HG02840 (cell line): ENCODE results near the gene MYL6.
A peak's percentile ranks its signal among the peaks of the same experiment; 100 is the strongest.

ENCODE experiments used
- ATAC-seq: cut with Tn5 transposase; IDR thresholded peaks from one replicate; pipeline ENCODE4 v1.9.1; 2021; ENCODE audit warnings: mild to moderate bottlenecking, moderate library complexity, moderate number of reproducible peaks; ENCODE audit not compliant: unreplicated experiment, low FRiP score

MYL6 gene

GRCh38 chr12:56129206-56129941 is 28.8 kb upstream of the MYL6 start:
- peak; percentile 23 for ATAC-seq

- no peak for ATAC-seq
Measured at GRCh38 chr12:56129942-56130495, 28.1 kb upstream of the MYL6 start.

GRCh38 chr12:56130876-56131275 is 27.3 kb upstream of the MYL6 start:
- no peak for ATAC-seq

GRCh38 chr12:56134897-56135296 is 23.3 kb upstream of the MYL6 start:
- ATAC-seq, result no peak

- no peak for ATAC-seq
Measured at GRCh38 chr12:56137853-56138571, 20.1 kb upstream of the MYL6 start.

- ATAC-seq, result no peak
Measured at GRCh38 chr12:56141946-56142784, 16.0 kb upstream of the MYL6 start.

- ATAC-seq, result no peak
Measured at GRCh38 chr12:56143217-56143616, 14.9 kb upstream of the MYL6 start.

- no peak for ATAC-seq
Measured at GRCh38 chr12:56143870-56144269, 14.3 kb upstream of the MYL6 start.

GRCh38 chr12:56145217-56145616 is 12.9 kb upstream of the MYL6 start:
- no peak for ATAC-seq

GRCh38 chr12:56146492-56147460 is 11.4 kb upstream of the MYL6 start:
- ATAC-seq, result no peak

GRCh38 chr12:56150563-56150962 is 7.6 kb upstream of the MYL6 start:
- no peak for ATAC-seq

GRCh38 chr12:56151672-56152131 is 6.5 kb upstream of the MYL6 start:
- ATAC-seq, result peak; percentile 28

GRCh38 chr12:56152132-56152755 is 5.9 kb upstream of the MYL6 start, which contains the start of gene MYL6B:
Gene MYL6B (plus strand): TSS chr12:56152587. CDS start chr12:56153919, 1,332 bp downstream.
- peak; percentile 85 for ATAC-seq

GRCh38 chr12:56152756-56153677 is 5.1 kb upstream of the MYL6 start:
- ATAC-seq, result no peak

- no peak for ATAC-seq
Measured at GRCh38 chr12:56153678-56154065, 4.5 kb upstream of the MYL6 start.

GRCh38 chr12:56154246-56154771 is 3.9 kb upstream of the MYL6 start:
- no peak for ATAC-seq

GRCh38 chr12:56154818-56155217 is 3.3 kb upstream of the MYL6 start:
- ATAC-seq, result no peak
